Stomach smooth muscle (tissue), 2 donors: Measurements from ENCODE around the gene MOB3B.
A peak's percentile ranks its signal among the peaks of the same experiment; 100 is the strongest.

Source experiments
- H3K27ac ChIP-seq: one replicate; pipeline ENCODE4 v1.7.0; 2013; ENCODE audit warnings: mild to moderate bottlenecking, low read length, inconsistent platforms
- H3K27me3 ChIP-seq, 2 donors: one replicate each; pipeline ENCODE4 v1.7.0; 2013; ENCODE audit warnings: low read length in 2 of 2; ENCODE audit not compliant: insufficient read depth in 2 of 2, control insufficient read depth in 1 of 2
- H3K36me3 ChIP-seq, 2 donors: one replicate each; pipeline ENCODE4 v1.7.0; 2013; ENCODE audit warnings: low read length in 2 of 2; ENCODE audit not compliant: control insufficient read depth in 2 of 2, insufficient read depth in 2 of 2
- H3K4me1 ChIP-seq: one replicate; pipeline ENCODE4 v1.7.0; 2013; ENCODE audit warnings: low read length; ENCODE audit not compliant: control insufficient read depth, insufficient read depth
- H3K4me3 ChIP-seq, 2 donors: one replicate each; pipeline ENCODE4 v1.7.0; 2013; ENCODE audit warnings: low read length in 2 of 2
- H3K9ac ChIP-seq, 2 donors: one replicate each; pipeline ENCODE4 v1.7.0; 2013; ENCODE audit warnings: low read length in 2 of 2, mild to moderate bottlenecking in 1 of 2
- H3K9me3 ChIP-seq, 2 donors: one replicate each; pipeline ENCODE4 v1.7.0; 2013; ENCODE audit warnings: low read length in 2 of 2; ENCODE audit not compliant: control insufficient read depth in 2 of 2
- donor health status: healthy.
- donor health status: Pancreatic carcinoma.

MOB3B gene

DNA sequence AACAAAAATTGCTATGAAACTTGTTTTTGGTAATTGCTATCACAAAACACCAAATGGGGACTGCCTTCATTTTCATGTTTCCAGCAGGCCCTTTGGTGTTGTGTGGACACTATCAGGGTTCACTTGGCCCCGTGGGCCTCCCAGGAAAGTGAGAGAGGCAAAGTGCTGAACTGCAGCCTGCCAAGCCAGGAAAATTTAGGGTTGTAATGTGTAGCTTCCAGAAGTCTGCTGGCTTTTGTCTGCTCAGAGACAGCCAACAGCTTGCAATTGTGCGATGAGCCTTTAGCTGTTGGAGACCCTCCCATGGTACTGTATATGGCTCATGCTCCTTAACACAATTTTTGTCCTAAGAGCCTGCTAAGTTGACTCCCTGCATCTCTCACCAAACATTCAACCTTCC is 127.0 kb downstream of the MOB3B start:
- H3K4me3 ChIP-seq = no peak overlapping the region
- no peaks in the 10 kb centered on the region for H3K27me3 ChIP-seq
- H3K9me3 ChIP-seq = no peaks in the 10 kb centered on the region
- peaks cover 4% of the 10 kb centered on the region for H3K4me1 ChIP-seq
- no peaks in the 10 kb centered on the region for H3K36me3 ChIP-seq
- H3K9ac ChIP-seq = no peak overlapping the region
- no peak overlapping the region for H3K27ac ChIP-seq

- no peaks in the 10 kb centered on the region for H3K9me3 ChIP-seq
- H3K9ac ChIP-seq = no peak overlapping the region
- H3K4me3 ChIP-seq = no peak overlapping the region
- no peaks in the 10 kb centered on the region for H3K36me3 ChIP-seq
- H3K27me3 ChIP-seq = no peaks in the 10 kb centered on the region
- H3K4me1 ChIP-seq = no peaks in the 10 kb centered on the region
- no peak overlapping the region for H3K27ac ChIP-seq
Measured at GRCh38 chr9:27400334-27400880, 129.2 kb downstream of the MOB3B start.

- Histone ChIP-seq H3K36me3 (no peaks in the 10 kb centered on the region), H3K4me3 (no peak overlapping the region), H3K4me1 (peaks cover 5% of the 10 kb centered on the region), H3K9ac (no peak overlapping the region), H3K9me3 (no peaks in the 10 kb centered on the region), H3K27ac (no peak overlapping the region), H3K27me3 (no peaks in the 10 kb centered on the region)
Measured at GRCh38 chr9:27398982-27399653, 130.5 kb downstream of the MOB3B start.

DNA sequence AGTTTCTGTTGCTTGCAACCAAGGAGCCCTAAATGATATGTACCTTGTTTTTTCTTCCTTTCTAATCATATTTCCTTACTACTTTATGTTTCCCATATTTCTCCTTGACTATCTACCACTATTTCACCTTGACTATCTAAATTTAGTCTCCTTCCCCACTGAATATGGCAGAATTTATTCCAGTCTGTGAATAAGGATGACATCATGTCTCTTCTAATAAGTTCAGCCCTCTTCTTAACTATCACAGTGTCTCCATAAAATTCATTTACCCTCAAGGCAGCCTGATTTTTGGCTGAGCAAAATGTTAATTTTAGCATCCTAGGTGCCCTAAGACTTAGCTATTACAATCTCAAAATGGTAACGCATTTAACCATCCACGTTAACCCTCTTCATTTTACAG is 133.1 kb downstream of the MOB3B start:
- Histone ChIP-seq H3K4me1 (peaks cover 10% of the 10 kb centered on the region), H3K27ac (no peak overlapping the region), H3K9ac (no peak overlapping the region), H3K4me3 (no peak overlapping the region), H3K9me3 (no peaks in the 10 kb centered on the region), H3K27me3 (no peaks in the 10 kb centered on the region), H3K36me3 (no peaks in the 10 kb centered on the region)

DNA sequence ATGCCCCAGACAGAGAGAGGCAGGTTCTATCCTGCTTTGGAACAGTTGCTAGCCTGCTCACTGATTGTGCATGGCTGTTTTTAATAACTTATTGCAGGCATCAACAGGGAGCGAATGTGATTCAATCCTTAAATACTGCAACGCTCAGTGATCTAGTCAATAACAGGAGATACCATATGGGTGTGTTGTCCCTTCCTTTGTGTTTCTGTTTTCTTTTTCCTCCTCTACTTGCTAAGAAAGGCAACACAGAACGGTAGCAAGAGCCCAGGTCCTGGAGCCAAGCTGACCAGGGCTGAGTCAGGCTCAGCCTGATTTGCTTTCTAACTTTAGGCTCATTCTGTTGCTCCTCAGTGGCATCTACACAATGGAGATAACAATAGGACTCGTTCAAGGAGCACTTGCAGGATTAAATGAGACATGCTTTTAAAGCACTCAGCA is 134.1 kb downstream of the MOB3B start:
- no peaks in the 10 kb centered on the region for H3K9me3 ChIP-seq
- H3K36me3 ChIP-seq = no peaks in the 10 kb centered on the region
- no peak overlapping the region for H3K4me3 ChIP-seq
- H3K9ac ChIP-seq = no peak overlapping the region
- H3K27ac ChIP-seq = no peak overlapping the region
- H3K4me1 ChIP-seq = peaks cover 10% of the 10 kb centered on the region
- H3K27me3 ChIP-seq = no peaks in the 10 kb centered on the region

GRCh38 chr9:27394826-27395201 is 134.8 kb downstream of the MOB3B start:
- Histone ChIP-seq H3K27ac (no peak overlapping the region), H3K4me1 (peaks cover 10% of the 10 kb centered on the region)

DNA sequence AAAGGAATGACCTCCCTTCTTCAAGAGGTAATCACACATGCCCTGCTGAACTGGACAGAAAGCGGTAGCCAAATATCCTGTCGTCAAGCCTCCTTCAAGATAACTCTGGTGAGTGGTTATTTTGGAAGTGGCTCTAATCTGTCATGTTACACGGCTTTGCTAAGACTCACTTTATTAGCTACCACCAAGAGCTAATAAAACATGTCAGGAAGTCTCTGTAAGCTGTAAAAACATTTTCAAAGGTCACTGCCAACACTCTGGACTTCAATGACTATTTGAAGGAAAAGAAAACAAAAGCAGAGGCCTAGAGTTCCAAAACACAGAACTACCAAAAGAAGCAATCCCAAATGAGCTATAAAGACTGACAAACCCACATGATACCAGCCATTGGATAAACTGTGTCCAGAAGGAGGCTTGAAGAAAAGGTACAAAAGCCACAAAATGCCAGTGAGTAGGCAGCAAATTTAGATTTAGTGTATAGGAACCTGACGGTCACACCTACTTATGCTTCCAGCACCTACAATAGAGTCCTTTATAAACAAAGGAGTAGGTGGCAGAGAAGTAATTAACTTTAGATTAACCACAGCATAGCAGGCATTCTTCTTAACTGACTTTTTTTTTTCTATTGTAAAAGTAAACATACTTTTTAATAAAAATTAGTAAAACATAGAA is 135.3 kb downstream of the MOB3B start:
- Histone ChIP-seq H3K9me3 (no peaks in the 10 kb centered on the region), H3K36me3 (no peaks in the 10 kb centered on the region), H3K4me3 (no peak overlapping the region), H3K27ac (peak overlapping the region; percentile 31), H3K4me1 (peaks cover 10% of the 10 kb centered on the region), H3K9ac (no peak overlapping the region), H3K27me3 (no peaks in the 10 kb centered on the region)

More at GRCh38 chr9:27394826-27395201, 134.8 kb downstream of the MOB3B start:
- Histone ChIP-seq H3K27me3 (no peaks in the 10 kb centered on the region), H3K9me3 (no peaks in the 10 kb centered on the region), H3K9ac (no peak overlapping the region), H3K36me3 (no peaks in the 10 kb centered on the region), H3K4me3 (no peak overlapping the region)

- no peaks in the 10 kb centered on the region for H3K36me3 ChIP-seq
- no peak overlapping the region for H3K27ac ChIP-seq
- H3K9me3 ChIP-seq = no peaks in the 10 kb centered on the region
- H3K9ac ChIP-seq = no peak overlapping the region
- peaks cover 11% of the 10 kb centered on the region for H3K4me1 ChIP-seq
- H3K4me3 ChIP-seq = no peak overlapping the region
- H3K27me3 ChIP-seq = no peaks in the 10 kb centered on the region
Measured at GRCh38 chr9:27393054-27393846, 136.4 kb downstream of the MOB3B start.

DNA sequence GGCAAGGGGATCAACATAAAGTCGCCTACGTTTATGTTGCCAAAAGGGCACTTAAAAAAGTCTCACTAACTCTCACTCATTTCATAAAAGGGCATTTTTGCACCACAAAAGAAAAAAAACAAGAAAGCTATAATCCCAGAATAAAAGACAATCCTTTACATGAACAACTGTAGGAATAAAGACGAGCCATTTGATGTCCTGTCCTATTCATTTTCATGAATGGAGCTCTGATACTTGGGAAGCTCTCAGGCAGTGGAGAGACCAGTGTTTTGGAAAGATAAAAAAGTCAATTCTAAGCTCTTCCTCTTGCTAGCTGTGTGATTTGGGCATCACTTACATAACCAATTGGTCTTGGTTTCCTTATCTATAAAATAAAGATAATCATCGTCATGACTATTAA is 137.2 kb downstream of the MOB3B start:
- H3K27me3 ChIP-seq = no peaks in the 10 kb centered on the region
- no peak overlapping the region for H3K9ac ChIP-seq
- no peaks in the 10 kb centered on the region for H3K36me3 ChIP-seq
- no peak overlapping the region for H3K4me3 ChIP-seq
- peaks cover 18% of the 10 kb centered on the region for H3K4me1 ChIP-seq
- H3K9me3 ChIP-seq = no peaks in the 10 kb centered on the region
- H3K27ac ChIP-seq = no peak overlapping the region

GRCh38 chr9:27391040-27391895 is 138.3 kb downstream of the MOB3B start:
- no peaks in the 10 kb centered on the region for H3K9me3 ChIP-seq
- no peaks in the 10 kb centered on the region for H3K36me3 ChIP-seq
- H3K27ac ChIP-seq = no peak overlapping the region
- H3K4me3 ChIP-seq = no peak overlapping the region
- H3K4me1 ChIP-seq = peaks cover 23% of the 10 kb centered on the region
- no peaks in the 10 kb centered on the region for H3K27me3 ChIP-seq
- no peak overlapping the region for H3K9ac ChIP-seq
